Measurements from ENCODE around the gene ANKFY1. TPM values are rescaled to one million over a fixed set of nuclear protein-coding genes. Genes with fewer than 3 reads are reported as not detected.

The ANKFY1 gene
- total and polyA plus RNA-seq, 2 donors (not counting 3 experiments of a cell fraction or from before 2014, with no cell fraction given) = 30.6 to 51.1 TPM

DNA sequence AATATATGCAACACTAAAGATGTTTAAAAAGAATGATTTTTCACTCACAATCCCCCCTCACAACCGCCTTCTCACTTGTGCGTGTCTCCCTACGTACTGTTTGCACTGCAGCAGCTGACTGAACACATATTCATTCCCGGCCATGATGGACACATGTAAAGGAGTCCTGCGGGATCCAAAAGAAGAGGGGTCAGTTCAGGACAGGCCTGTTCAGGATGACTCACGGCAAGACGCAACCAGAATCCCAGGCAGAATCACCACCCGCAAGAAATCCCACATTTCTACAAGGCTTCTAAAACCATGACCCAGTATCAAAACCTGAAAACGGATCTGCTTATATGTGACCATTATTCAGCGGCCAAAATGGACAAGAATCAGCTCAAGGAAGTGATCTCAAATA, 68.5 kb downstream of the ANKFY1 start:
- no TSS peak for BruUV-seq (replicated peaks)
- Histone ChIP-seq H2AFZ (ENCODE audit: low read depth, low read length) (no peak overlapping the region), H3K9me1 (replicated peaks; ENCODE audit: control insufficient read depth, extremely low read depth, insufficient read depth, low read length) (no peaks in the 10 kb centered on the region), H3K79me2 (ENCODE audit: control insufficient read depth, insufficient read depth, low read length) (no peaks in the 10 kb centered on the region), H3K9me3 (replicated peaks; ENCODE audit: control insufficient read depth, insufficient read depth, low read length) (no peaks in the 10 kb centered on the region), H3K9ac (replicated peaks; ENCODE audit: extremely low read depth, insufficient read depth, low read length) (no peak overlapping the region), H3K27me3 (ENCODE audit: control insufficient read depth in 2 of 2, insufficient read depth in 2 of 2, low read length in 2 of 2) (no peaks in the 10 kb centered on the region), H3K36me3 (ENCODE audit: control insufficient read depth in 2 of 2, extremely low read depth in 1 of 2, insufficient read depth in 2 of 2, low read length in 2 of 2) (peaks cover 8 to 10% of the 10 kb centered on the region in 2 experiments), H3K27ac (ENCODE audit: insufficient read depth, low read depth, low read length) (no peak overlapping the region), H3K4me1 (ENCODE audit: control insufficient read depth, extremely low read depth, insufficient read depth, low read length) (no peaks in the 10 kb centered on the region), H3K4me2 (ENCODE audit: insufficient read depth, low read length) (no peak overlapping the region), H4K20me1 (replicated peaks; ENCODE audit: control insufficient read depth, extremely low read depth, insufficient read depth, low read length) (no peaks in the 10 kb centered on the region), H3K4me3 (replicated peaks in 1 of 3; ENCODE audit: insufficient read depth in 1 of 3, low read depth in 1 of 3, low read length in 3 of 3) (no peak overlapping the region)
- no peak for DNase-seq (ENCODE audit: low read depth, low spot score)
- intact Hi-C loops (cut with micrococcal nuclease) = no loop called here
- dilution Hi-C loops (cut with MboI; ENCODE audit: extremely low pct_ligation_motif_present, low sequenced_read_pairs) = no loop called here
- POLR2A ChIA-PET = no interaction called here
- CTCF ChIA-PET = interaction anchor here (0.6 kb wide), 2 partner anchors 35 to 218 kb away, joined by 3 read pairs; no protein-coding TSS in a partner anchor
- no peak for TF ChIP-seq EZH2 (IDR thresholded peaks at IDR 0.05; ENCODE audit: borderline replicate concordance, low read depth, low read length, severe bottlenecking)
- TF ChIP-seq MAX (IDR thresholded peaks at IDR 0.05; ENCODE audit: insufficient read depth, insufficient read length) = no peak
- no peak for FAIRE-seq

- dilution Hi-C loops (cut with MboI; ENCODE audit: extremely low pct_ligation_motif_present, low sequenced_read_pairs) (no loop called here), intact Hi-C loops (cut with micrococcal nuclease) (no loop called here)
- H3K36me3 ChIP-seq (ENCODE audit: control insufficient read depth in 2 of 2, extremely low read depth in 1 of 2, insufficient read depth in 2 of 2, low read length in 2 of 2) = peaks cover 8 to 10% of the 10 kb centered on the region in 2 experiments
- TF ChIP-seq EZH2 (IDR thresholded peaks at IDR 0.05; ENCODE audit: borderline replicate concordance, low read depth, low read length, severe bottlenecking) (no peak), MYC (IDR thresholded peaks at IDR 0.05; ENCODE audit: low read depth, low read length) (no peak), GATA2 (IDR thresholded peaks at IDR 0.05; ENCODE audit: insufficient read depth, insufficient read length, low read depth, low read length) (no peak), FOS (IDR thresholded peaks at IDR 0.05; ENCODE audit: borderline replicate concordance, insufficient read depth, low read length) (no peak), MAX (IDR thresholded peaks at IDR 0.05; ENCODE audit: insufficient read depth, insufficient read length) (no peak), JUN (IDR thresholded peaks at IDR 0.05; ENCODE audit: borderline replicate concordance, insufficient read depth, insufficient read length, low read depth) (no peak), POLR2AphosphoS5 (IDR thresholded peaks at IDR 0.05; ENCODE audit: insufficient read depth, low read depth, low read length) (no peak), POLR2A (IDR thresholded peaks at IDR 0.05; ENCODE audit: low read depth, low read length) (no peak)
- TF ChIP-seq, protein P1, sequence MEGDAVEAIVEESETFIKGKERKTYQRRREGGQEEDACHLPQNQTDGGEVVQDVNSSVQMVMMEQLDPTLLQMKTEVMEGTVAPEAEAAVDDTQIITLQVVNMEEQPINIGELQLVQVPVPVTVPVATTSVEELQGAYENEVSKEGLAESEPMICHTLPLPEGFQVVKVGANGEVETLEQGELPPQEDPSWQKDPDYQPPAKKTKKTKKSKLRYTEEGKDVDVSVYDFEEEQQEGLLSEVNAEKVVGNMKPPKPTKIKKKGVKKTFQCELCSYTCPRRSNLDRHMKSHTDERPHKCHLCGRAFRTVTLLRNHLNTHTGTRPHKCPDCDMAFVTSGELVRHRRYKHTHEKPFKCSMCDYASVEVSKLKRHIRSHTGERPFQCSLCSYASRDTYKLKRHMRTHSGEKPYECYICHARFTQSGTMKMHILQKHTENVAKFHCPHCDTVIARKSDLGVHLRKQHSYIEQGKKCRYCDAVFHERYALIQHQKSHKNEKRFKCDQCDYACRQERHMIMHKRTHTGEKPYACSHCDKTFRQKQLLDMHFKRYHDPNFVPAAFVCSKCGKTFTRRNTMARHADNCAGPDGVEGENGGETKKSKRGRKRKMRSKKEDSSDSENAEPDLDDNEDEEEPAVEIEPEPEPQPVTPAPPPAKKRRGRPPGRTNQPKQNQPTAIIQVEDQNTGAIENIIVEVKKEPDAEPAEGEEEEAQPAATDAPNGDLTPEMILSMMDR (IDR thresholded peaks at IDR 0.05; ENCODE audit: extremely low read depth in 1 of 2, insufficient read depth in 1 of 2, low read depth in 1 of 2, low read length in 2 of 2) = no peak
- no peak overlapping the region for H3K4me3 ChIP-seq (replicated peaks in 1 of 3; ENCODE audit: insufficient read depth in 1 of 3, low read depth in 1 of 3, low read length in 3 of 3)
- H3K79me2 ChIP-seq (ENCODE audit: control insufficient read depth, insufficient read depth, low read length) = no peaks in the 10 kb centered on the region
- DNase-seq (ENCODE audit: low read depth, low spot score) (no peak), FAIRE-seq (no peak)
- ChIA-PET CTCF (interaction anchor here (0.6 kb wide), 2 partner anchors 35 to 218 kb away, joined by 3 read pairs; no protein-coding TSS in a partner anchor), POLR2A (no interaction called here)
- H3K9ac ChIP-seq (replicated peaks; ENCODE audit: extremely low read depth, insufficient read depth, low read length) = no peak overlapping the region
- no peaks in the 10 kb centered on the region for H3K9me1 ChIP-seq (replicated peaks; ENCODE audit: control insufficient read depth, extremely low read depth, insufficient read depth, low read length)
- no peak overlapping the region for H3K4me2 ChIP-seq (ENCODE audit: insufficient read depth, low read length)
- H2AFZ ChIP-seq (ENCODE audit: low read depth, low read length) = no peak overlapping the region
- BruUV-seq (replicated peaks) = no TSS peak
- no peaks in the 10 kb centered on the region for H4K20me1 ChIP-seq (replicated peaks; ENCODE audit: control insufficient read depth, extremely low read depth, insufficient read depth, low read length)
- no peak overlapping the region for H3K27ac ChIP-seq (ENCODE audit: insufficient read depth, low read depth, low read length)
- no peaks in the 10 kb centered on the region for H3K9me3 ChIP-seq (replicated peaks; ENCODE audit: control insufficient read depth, insufficient read depth, low read length)
- peaks cover 2% of the 10 kb centered on the region for H3K4me1 ChIP-seq (ENCODE audit: control insufficient read depth, extremely low read depth, insufficient read depth, low read length)
- no peaks in the 10 kb centered on the region for H3K27me3 ChIP-seq (ENCODE audit: control insufficient read depth in 2 of 2, insufficient read depth in 2 of 2, low read length in 2 of 2)
Measured at GRCh38 chr17:4194796-4195195, 69.0 kb downstream of the ANKFY1 start.

All from endothelial cell of umbilical vein (primary cell).